Choroid plexus epithelial cell (primary cell): ENCODE results near the gene LRRC28.

Experiments used
- DNase-seq: peaks from one replicate; pipeline ENCODE4 v3.0.0-alpha.2; 2010; ENCODE audit warnings: low read depth
- H3K4me3 ChIP-seq: 2 replicates; pipeline ENCODE4 v1.5.1; 2011; ENCODE audit warnings: low read depth, mild to moderate bottlenecking, control low read depth, low read length, moderate library complexity
- CTCF ChIP-seq: conservative IDR thresholded peaks from 2 replicates; pipeline ENCODE4 v1.5.1; 2011; ENCODE audit warnings: low read depth, mild to moderate bottlenecking, control low read depth, inconsistent platforms, low read length, moderate library complexity

LRRC28 gene

GRCh38 chr15:99427668-99428361 is 176.5 kb downstream of the LRRC28 start:
- H3K4me3 ChIP-seq, result no peak overlapping the region
- no peak for TF ChIP-seq CTCF
- no peak for DNase-seq

GRCh38 chr15:99429681-99430081 is 178.4 kb downstream of the LRRC28 start:
- TF ChIP-seq CTCF, result no peak
- DNase-seq, result no peak
- no peak overlapping the region for H3K4me3 ChIP-seq

- H3K4me3 ChIP-seq, result no peak overlapping the region
- no peak for DNase-seq
- no peak for TF ChIP-seq CTCF
Observed at GRCh38 chr15:99430881-99431401, 179.7 kb downstream of the LRRC28 start.

- DNase-seq, result no peak
- H3K4me3 ChIP-seq, result no peak overlapping the region
- no peak for TF ChIP-seq CTCF
Observed at GRCh38 chr15:99431661-99432091, 180.4 kb downstream of the LRRC28 start.

- no peak for DNase-seq
- TF ChIP-seq CTCF, result no peak
Observed at GRCh38 chr15:99432271-99433025, 181.2 kb downstream of the LRRC28 start.

GRCh38 chr15:99433026-99433756 is 181.9 kb downstream of the LRRC28 start:
- no peak overlapping the region for H3K4me3 ChIP-seq
- no peak for DNase-seq
- TF ChIP-seq CTCF, result no peak

More at GRCh38 chr15:99432271-99433025, 181.2 kb downstream of the LRRC28 start:
- no peak overlapping the region for H3K4me3 ChIP-seq
